ENCODE results near the gene FAM3C.
"Not testable (repeated sequence)": the region's sequence is repeated elsewhere in the genome, so short reads cannot be mapped to it uniquely, and the experiment has no call there.

The FAM3C gene

DNA sequence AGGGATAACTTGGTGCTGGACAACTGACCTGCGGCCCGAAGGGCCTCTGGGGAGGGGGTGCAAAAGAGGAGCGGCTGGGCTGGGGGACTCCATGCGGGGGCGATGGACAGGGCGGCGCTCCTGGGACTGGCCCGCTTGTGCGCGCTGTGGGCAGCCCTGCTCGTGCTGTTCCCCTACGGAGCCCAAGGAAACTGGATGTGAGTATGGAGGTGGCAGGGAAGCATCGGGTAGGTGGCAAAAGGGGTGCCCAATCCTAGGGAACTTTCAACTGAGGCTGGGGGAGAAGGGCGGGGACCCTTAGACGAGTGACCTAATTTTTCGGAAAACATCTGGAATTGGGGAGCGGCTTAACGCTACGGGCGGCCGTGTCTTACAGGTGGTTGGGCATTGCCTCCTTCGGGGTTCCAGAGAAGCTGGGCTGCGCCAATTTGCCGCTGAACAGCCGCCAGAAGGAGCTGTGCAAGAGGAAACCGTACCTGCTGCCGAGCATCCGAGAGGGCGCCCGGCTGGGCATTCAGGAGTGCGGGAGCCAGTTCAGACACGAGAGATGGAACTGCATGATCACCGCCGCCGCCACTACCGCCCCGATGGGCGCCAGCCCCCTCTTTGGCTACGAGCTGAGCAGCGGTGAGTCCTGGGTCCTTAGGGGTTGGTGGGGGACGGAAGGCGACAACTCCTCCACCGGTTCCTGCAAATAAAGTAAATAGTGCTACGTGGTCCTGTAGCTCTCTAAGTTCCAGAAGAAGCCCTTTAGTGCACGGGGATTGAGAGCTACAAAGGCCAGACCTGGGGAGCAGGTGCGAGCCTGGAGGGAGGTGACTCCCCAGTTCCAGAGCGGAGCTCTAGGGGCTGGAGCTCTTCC lies 66.7 kb downstream of the FAM3C start:
- no peak for DNase-seq

DNA sequence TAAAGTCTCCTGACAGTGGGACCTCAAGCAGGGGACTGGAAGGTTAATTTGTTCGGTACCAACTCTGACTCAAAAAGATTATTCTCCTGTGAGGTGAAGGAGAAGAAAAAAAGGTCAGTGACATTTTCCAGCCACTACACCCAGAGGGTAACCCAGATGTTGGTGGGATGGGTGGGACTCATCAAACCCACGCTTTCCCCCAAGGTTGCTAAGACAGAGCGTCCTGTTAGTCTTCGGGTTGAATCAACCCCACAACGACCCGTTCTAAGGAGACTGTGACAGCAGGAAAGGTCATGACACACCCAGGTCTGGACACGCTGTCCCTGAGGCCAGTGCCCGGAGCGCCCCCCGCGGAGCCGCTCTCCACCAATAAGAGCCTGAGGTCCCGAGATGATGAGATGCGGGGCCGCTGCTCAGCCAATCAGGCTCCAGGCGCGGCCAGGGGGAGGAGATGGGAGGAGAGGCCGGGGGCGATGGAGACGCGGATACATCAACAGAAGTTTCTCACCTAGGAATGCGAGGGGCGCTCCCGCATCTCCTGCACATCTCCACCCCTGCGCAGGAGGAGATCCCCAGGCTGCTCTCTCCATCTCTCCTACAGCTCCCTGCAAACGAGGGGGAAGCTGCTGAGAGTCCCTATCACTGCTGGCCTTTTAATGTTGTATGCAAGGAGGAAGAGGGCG lies 67.5 kb downstream of the FAM3C start, which contains the start of gene WNT16:
TSS of gene WNT16 (plus strand) at position 493 of the 683 bp plus-strand sequence. CDS start 293 bp downstream, outside the sequence.
- DNase-seq: no peak

GRCh38 chr7:121327671-121328070 lies 68.4 kb downstream of the FAM3C start:
- DNase-seq: no peak

- no peak for DNase-seq
These were observed 72.4 kb downstream of the FAM3C start for GRCh38 chr7:121323515-121324302.

- DNase-seq: no peak
These were observed 73.6 kb downstream of the FAM3C start for GRCh38 chr7:121322460-121322859.

DNA sequence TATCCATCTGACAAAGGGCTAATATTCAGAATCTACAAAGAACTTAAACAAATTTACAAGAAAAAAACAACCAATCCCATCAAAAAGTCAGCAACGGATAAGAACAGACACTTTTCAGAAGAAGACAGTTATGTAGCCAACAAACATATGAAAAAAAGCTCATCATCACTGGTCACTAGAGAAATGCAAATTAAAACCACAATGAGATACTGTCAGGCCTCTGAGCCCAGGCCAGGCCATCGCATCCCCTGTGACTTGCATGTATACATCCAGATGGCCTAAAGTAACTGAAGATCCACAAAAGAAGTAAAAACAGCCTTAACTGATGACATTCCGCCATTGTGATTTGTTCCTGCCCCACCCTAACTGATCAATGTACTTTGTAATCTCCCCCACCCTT lies 80.9 kb downstream of the FAM3C start:
- DNase-seq: not testable (repeated sequence)

DNA sequence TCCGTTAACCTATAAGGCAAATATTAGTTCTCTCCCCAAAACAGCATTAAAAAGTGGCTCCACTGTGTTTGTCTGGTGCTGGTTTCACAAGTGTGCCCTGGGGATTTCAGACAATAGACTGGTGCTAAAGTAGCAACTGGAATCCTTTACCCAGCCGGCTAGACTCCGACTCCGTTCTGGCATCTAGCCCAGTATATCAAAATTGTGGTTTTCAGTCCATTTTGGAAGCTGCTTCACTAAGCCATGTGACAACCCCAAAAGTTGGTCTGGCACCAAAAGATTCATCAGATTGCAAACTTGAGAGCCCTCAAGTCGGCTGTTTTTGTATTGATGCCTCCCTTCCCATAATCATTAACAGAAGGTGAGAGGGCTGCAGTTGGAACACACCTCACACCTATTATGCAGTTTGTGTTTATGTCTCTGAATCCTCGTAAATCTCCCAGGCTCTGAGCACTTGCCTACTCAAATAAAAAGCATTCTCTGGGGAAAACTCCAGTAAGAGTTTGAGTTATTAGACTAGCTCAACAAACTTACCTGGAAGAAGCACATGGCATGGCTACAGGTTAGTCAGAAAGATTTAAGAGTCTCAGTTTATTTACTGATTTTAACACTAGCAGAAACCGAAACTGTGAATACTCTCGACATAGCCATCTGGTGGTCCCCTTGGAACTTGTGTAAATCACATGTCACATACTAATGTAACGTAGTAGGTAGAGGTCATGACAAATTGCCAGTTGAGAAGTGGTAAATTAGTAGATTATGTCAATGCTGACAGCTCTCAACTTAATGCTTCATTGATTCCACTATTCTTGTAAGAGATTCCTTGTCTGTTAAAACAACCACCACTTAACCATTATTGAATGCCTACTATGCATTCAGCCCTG lies 82.1 kb downstream of the FAM3C start:
- no peak for DNase-seq

DNA sequence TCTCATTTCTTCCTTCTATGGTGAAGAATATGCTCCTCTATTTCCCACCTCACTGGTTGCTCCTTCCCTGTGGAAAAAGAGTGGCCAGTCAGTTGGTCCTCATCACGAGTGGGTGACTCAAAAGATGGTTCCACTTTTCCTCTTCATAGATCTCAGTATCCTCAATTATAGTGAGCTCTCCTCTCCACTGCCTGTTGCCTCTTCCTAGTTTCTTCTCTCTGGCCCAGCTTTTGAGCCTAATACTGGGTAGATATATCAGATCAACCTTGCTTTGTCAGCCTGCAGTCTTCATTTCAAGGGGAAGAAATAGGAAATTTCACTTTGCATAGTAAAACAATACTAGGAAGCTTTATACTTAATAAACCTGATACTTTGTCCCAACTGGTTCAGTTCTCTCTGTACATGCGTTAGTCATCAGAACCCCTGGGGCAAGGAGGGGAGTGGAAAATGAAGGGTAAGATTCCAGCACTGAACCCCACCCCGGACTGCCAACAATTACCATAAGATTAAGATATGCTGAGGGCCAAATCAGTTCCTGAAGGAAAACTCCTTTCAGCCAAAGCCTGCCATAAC lies 82.8 kb downstream of the FAM3C start:
- DNase-seq: no peak

GRCh38 chr7:121307021-121307574 lies 89.0 kb downstream of the FAM3C start:
- no peak for DNase-seq

DNA sequence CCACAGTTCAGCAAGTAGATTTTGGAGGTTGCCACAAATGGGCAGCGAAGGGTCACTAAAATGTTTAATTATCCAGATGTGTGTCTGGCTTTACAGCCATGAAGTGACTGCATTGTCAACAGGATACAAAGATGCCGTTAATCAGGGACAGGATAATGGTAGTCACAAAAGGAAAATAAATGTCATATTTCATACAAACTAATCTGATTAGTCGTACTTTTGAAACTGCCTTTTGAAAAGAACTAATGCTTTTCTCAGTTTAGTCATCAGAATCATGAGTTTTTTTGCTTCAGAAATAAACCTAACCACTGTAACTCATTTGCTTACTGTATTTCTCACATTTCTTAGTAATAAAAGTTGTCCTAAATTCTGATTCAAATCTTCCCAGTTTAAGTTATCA lies 89.5 kb downstream of the FAM3C start:
- DNase-seq: no peak

GRCh38 chr7:121305109-121305508 lies 91.0 kb downstream of the FAM3C start:
- DNase-seq: no peak

GRCh38 chr7:121304102-121304658 lies 91.9 kb downstream of the FAM3C start:
- no peak for DNase-seq

DNA sequence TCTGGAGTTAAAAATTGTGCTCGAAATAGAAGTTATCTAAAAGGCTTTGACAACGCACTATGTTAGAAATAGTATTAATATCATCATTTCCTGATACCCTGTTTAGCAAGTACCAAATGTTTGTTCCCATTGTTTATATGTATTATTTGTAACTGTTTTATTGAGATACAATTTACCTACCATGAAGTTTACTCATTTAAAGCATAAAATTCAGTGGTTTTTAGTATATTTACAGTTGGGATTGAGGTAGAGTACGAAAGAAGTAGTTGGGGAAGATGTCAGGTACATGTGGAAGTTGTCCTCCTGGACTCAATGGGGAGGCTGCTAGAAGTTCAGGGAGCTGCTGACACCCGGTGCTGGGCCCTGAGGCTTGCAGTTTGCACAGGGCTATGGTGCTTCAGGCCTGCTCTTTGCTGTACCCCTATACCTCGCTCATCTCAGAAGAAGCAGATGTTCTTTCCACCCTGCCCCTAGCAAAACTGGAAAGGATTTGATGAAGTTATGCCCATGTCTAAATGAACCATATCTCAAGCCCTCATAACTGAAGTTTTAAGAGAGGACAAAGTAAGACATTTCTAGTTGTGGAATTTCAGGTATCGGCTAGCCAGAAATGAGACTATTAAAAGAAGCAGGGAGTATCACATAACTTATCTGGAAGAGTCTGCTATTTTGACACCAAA lies 92.5 kb downstream of the FAM3C start:
- no peak for DNase-seq

DNA sequence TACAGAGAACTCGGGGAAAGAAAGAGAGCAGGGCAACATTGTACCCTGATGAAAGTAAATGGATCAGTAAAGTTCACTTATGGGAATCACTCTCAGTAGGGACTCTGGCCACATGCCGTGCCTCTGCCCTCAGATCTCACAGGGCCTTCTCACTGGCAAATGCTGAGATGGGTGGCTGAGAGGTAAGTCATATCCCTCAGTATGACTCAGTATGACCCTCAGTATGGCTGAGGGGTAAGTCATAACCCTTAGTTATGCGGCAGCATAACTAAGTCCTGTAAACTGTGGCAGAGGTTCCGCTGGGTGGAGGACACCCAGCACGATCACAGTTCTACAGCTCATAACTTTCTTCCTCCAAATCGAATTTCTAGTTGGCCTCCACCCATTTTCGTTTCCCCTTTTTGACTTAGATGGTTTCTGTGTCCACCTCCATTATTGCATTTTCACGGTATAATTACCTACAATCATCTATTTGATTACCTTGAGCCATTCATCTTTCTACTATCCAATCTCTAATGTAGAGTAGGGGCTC lies 93.8 kb downstream of the FAM3C start:
- DNase-seq: no peak

DNA sequence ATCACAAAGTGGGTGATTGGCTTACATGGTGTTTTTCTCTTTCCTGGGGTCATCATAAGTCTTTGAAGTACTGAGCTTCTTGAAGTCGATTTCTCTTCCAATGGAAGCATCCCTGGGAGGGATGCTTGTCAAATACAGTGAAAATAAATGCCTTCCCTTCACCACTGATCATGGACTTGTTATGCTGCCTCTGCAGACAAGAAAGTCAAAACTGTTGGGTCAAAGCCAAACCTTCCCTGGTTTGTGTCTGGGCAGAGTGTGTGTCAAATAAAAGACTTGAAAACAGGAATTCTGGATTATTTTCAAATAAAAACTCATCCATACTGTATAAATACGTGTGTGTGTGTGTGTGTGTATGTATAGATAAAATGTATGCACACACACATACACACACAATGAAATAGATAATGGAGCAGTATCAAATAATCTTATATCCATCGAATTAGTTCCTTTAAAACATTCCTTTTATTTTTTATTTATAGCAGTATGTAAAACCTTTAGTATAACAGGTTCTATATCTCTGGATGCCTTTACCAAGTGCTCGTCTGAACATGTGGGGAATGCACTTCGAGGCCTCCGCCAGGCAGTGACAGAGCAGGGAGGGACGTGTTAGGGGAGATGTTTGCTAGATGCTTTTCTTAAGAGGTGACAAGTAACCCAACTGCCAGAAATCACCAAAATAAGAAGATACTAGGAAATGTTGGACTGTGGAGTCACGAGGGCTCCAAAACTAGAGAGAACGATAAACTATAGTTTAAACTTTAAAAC lies 94.5 kb downstream of the FAM3C start:
- no peak for DNase-seq

DNA sequence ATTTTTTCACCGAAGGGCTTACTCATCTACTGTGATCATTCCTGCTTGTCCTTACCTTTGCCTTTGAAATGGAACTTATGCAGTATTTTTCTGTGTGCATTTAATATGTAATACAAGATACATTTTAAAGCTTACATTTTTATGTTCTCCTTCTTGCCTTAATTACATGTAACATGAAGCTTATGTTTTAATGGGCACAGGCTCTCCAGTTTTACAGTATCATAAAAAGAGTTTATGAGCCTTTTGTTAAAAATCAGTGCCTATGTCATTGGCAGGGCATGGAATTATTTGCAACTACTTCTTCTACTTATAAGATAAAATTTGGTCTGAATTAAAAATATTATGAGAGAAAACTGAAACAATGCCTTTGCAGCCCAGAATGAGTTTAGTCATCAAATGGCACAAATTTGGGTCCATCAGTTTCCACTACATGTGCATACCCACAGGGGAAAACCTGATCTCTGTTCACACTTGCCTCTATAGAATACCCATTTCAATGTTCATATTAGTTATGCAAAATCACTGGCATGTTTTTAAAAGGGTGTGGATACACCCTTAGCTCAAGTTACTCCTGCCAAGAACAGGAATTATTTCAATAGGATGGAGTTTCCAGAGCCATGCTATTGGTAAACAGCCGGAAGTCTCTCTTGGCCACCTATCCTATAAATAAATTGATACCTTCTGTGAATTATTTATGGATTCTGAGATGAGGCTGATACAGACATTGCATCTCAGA lies 95.3 kb downstream of the FAM3C start:
- no peak for DNase-seq

Measured in activated T-cell treated with anti-CD3 and anti-CD28 coated beads, Interleukin-2, amount 50 U/mL, for 1 hour (primary cell).